IMR-90 (cell line): ENCODE results near the gene DNM3. TPM values are rescaled to one million over a fixed set of nuclear protein-coding genes. Genes with fewer than 3 reads are reported as not detected.

Source experiments
- ATAC-seq: fragments of 200-7000 bp; cut with Tn5 transposase; 2 replicates; pipeline ENCODE4 v1.9.1; 2020; ENCODE audit warnings: low read depth, mild to moderate bottlenecking, moderate library complexity
- BruUV-seq: library from RNA; stranded (reverse); fragments of 400-500 nt; replicated peaks from 2 replicates; lab custom pipeline; 2021; lab: Mats Ljungman, UMichigan
- CTCF ChIA-PET: fragments of 300-600 bp; formaldehyde crosslinking; extraction: SDS; loops from one replicate; lab custom pipeline; 2021; ENCODE audit warnings: antibody characterized with exemption; lab: Yijun Ruan, JAX
- POLR2A ChIA-PET: fragments of 300-600 bp; sonication (Branson Sonifier 250); formaldehyde crosslinking; loops from one replicate; lab custom pipeline; 2022; ENCODE audit warnings: antibody characterized with exemption; ENCODE audit not compliant: unreplicated experiment; lab: Charles Lee
- DNase-seq: peaks from one replicate; pipeline ENCODE4 v3.0.0; 2013
- H2AFZ ChIP-seq: replicated peaks from 2 replicates; pipeline ENCODE3; 2013; ENCODE audit warnings: low read length, mild to moderate bottlenecking; ENCODE audit not compliant: poor library complexity
- H2AK5ac ChIP-seq: 2 replicates; pipeline ENCODE4 v1.6.1; 2013; ENCODE audit warnings: low read depth, low read length, inconsistent platforms
- H2AK9ac ChIP-seq: replicated peaks from 2 replicates; pipeline ENCODE3; 2013; ENCODE audit warnings: mild to moderate bottlenecking, low read depth, low read length, moderate library complexity; ENCODE audit not compliant: poor library complexity
- H2BK120ac ChIP-seq: 2 replicates; pipeline ENCODE4 v1.6.1; 2013; ENCODE audit warnings: low read depth, low read length, inconsistent platforms
- H2BK15ac ChIP-seq: 3 replicates; pipeline ENCODE4 v1.6.1; 2013; ENCODE audit warnings: low read depth, low read length, inconsistent platforms
- H2BK20ac ChIP-seq: 2 replicates; pipeline ENCODE4 v1.6.1; 2013; ENCODE audit warnings: low read depth, mild to moderate bottlenecking, inconsistent platforms, low read length, moderate library complexity
- H2BK5ac ChIP-seq: 2 replicates; pipeline ENCODE4 v1.6.1; 2013; ENCODE audit warnings: mild to moderate bottlenecking, low read depth, low read length, inconsistent platforms; ENCODE audit not compliant: poor library complexity, severe bottlenecking
- H3K14ac ChIP-seq: replicated peaks from 2 replicates; pipeline ENCODE4 v1.6.1; 2013; ENCODE audit warnings: low read depth, low read length, inconsistent platforms
- H3K18ac ChIP-seq: 2 replicates; pipeline ENCODE4 v1.6.1; 2013; ENCODE audit warnings: low read depth, low read length, control low read depth
- H3K23ac ChIP-seq: 2 replicates; pipeline ENCODE4 v1.6.1; 2013; ENCODE audit warnings: low read depth, low read length, inconsistent platforms
- H3K27ac ChIP-seq: 2 replicates; pipeline ENCODE4 v1.5.1; 2013; ENCODE audit warnings: mild to moderate bottlenecking, control low read depth, low read length; ENCODE audit not compliant: insufficient read depth
- H3K27me3 ChIP-seq: 2 replicates; pipeline ENCODE4 v1.6.1; 2013; ENCODE audit warnings: low read length; ENCODE audit not compliant: control insufficient read depth, insufficient read depth
- H3K36me3 ChIP-seq: 2 replicates; pipeline ENCODE4 v1.6.1; 2013; ENCODE audit warnings: low read length, mixed read lengths; ENCODE audit not compliant: control insufficient read depth, insufficient read depth
- H3K4ac ChIP-seq: 2 replicates; pipeline ENCODE4 v1.6.1; 2013; ENCODE audit warnings: low read depth, low read length, inconsistent platforms
- H3K4me1 ChIP-seq: 2 replicates; pipeline ENCODE4 v1.6.1; 2013; ENCODE audit warnings: low read length, mixed read lengths; ENCODE audit not compliant: control insufficient read depth, insufficient read depth
- H3K4me2 ChIP-seq: 2 replicates; pipeline ENCODE4 v1.6.1; 2013; ENCODE audit warnings: low read depth, mild to moderate bottlenecking, control low read depth, low read length, moderate library complexity
- H3K4me3 ChIP-seq: 2 replicates; pipeline ENCODE4 v1.5.1; 2013; ENCODE audit warnings: low read depth, mild to moderate bottlenecking, control low read depth, low read length, moderate library complexity; ENCODE audit not compliant: insufficient read depth
- H3K56ac ChIP-seq: 2 replicates; pipeline ENCODE4 v1.6.1; 2013; ENCODE audit warnings: low read length, inconsistent platforms; ENCODE audit not compliant: insufficient read depth; ENCODE audit errors: extremely low read depth
- H3K79me1 ChIP-seq, 2 experiments: 2 replicates each; pipeline ENCODE4 v1.6.1; 2013; ENCODE audit warnings: low read length in 2 of 2, inconsistent platforms in 1 of 2, low read depth in 1 of 2
- H3K9ac ChIP-seq: 2 replicates; pipeline ENCODE4 v1.6.1; 2013; ENCODE audit warnings: low read depth, low read length, control low read depth
- H3K9me1 ChIP-seq: 2 replicates; pipeline ENCODE4 v1.6.1; 2013; ENCODE audit warnings: low read length, inconsistent platforms; ENCODE audit not compliant: insufficient read depth
- H3K9me3 ChIP-seq: 2 replicates; pipeline ENCODE4 v1.6.1; 2013; ENCODE audit warnings: low read length; ENCODE audit not compliant: control insufficient read depth, insufficient read depth
- H4K20me1 ChIP-seq: 2 replicates; pipeline ENCODE4 v1.6.1; 2013; ENCODE audit warnings: low read length, inconsistent platforms; ENCODE audit not compliant: insufficient read depth
- H4K5ac ChIP-seq: 2 replicates; pipeline ENCODE4 v1.6.1; 2013; ENCODE audit warnings: mild to moderate bottlenecking, low read depth, low read length, control low read depth
- H4K8ac ChIP-seq, 2 experiments: 2 replicates each; pipeline ENCODE4 v1.6.1; 2013; ENCODE audit warnings: low read depth in 2 of 2, low read length in 2 of 2, control low read depth in 1 of 2, inconsistent platforms in 1 of 2
- H4K91ac ChIP-seq: 2 replicates; pipeline ENCODE4 v1.6.1; 2013; ENCODE audit warnings: low read depth, low read length, inconsistent platforms; ENCODE audit not compliant: insufficient read depth
- BHLHE40 ChIP-seq: fragments of 150-350 bp; IDR thresholded peaks from 2 replicates; pipeline ENCODE4 v1.6.1; 2016; ENCODE audit warnings: mild to moderate bottlenecking, low read depth, low read length
- CEBPB ChIP-seq: IDR thresholded peaks from 2 replicates; pipeline ENCODE4 v1.6.1; 2012; ENCODE audit warnings: low read depth, low read length, improper control_type of control experiment
- CHD1 ChIP-seq: IDR thresholded peaks from 2 replicates; pipeline ENCODE4 v1.6.1; 2012; ENCODE audit warnings: low read depth, low read length, improper control_type of control experiment
- ELK1 ChIP-seq: fragments of 150-350 bp; IDR thresholded peaks from 2 replicates; pipeline ENCODE4 v1.6.1; 2016; ENCODE audit warnings: low read depth, mild to moderate bottlenecking, low read length, moderate library complexity, borderline replicate concordance
- FOS ChIP-seq: fragments of 150-350 bp; IDR thresholded peaks from 2 replicates; pipeline ENCODE4 v1.6.1; 2016; ENCODE audit warnings: low read depth, low read length
- MAFK ChIP-seq: IDR thresholded peaks from 2 replicates; pipeline ENCODE4 v1.6.1; 2012; ENCODE audit warnings: low read depth, low read length, improper control_type of control experiment
- MAZ ChIP-seq: IDR thresholded peaks from 2 replicates; pipeline ENCODE4 v1.6.1; 2012; ENCODE audit warnings: low read depth, mild to moderate bottlenecking, low read length, improper control_type of control experiment, moderate library complexity, borderline replicate concordance
- MXI1 ChIP-seq: IDR thresholded peaks from 2 replicates; pipeline ENCODE4 v1.6.1; 2012; ENCODE audit warnings: low read depth, mild to moderate bottlenecking, low read length, moderate library complexity, borderline replicate concordance
- NFE2L2 ChIP-seq: fragments of 150-350 bp; IDR thresholded peaks from 2 replicates; pipeline ENCODE4 v1.6.1; 2016; ENCODE audit warnings: low read depth, mild to moderate bottlenecking, low read length
- POLR2A ChIP-seq: IDR thresholded peaks from 2 replicates; pipeline ENCODE4 v1.6.1; 2012; ENCODE audit warnings: mild to moderate bottlenecking, low read depth, low read length
- RAD21 ChIP-seq: IDR thresholded peaks from 2 replicates; pipeline ENCODE4 v1.6.1; 2012; ENCODE audit warnings: low read length, improper control_type of control experiment
- RCOR1 ChIP-seq: IDR thresholded peaks from 2 replicates; pipeline ENCODE4 v1.6.1; 2012; ENCODE audit warnings: mild to moderate bottlenecking, low read length, improper control_type of control experiment; ENCODE audit not compliant: insufficient replicate concordance
- SMC3 ChIP-seq: fragments of 150-350 bp; IDR thresholded peaks from 2 replicates; pipeline ENCODE4 v1.6.1; 2016; ENCODE audit warnings: low read depth, mild to moderate bottlenecking, antibody characterized with exemption, low read length, moderate library complexity
- dilution Hi-C: fragments of 300-500 bp; cut with HindIII; formaldehyde crosslinking; loops from one replicate; pipeline ENCODE4 v1.14.3; 2018; ENCODE audit warnings: low sequenced_read_pairs; ENCODE audit not compliant: unreplicated experiment
- in situ Hi-C: fragments of 300-500 bp; cut with MboI; formaldehyde crosslinking; loops from 3 replicates; pipeline ENCODE4 v1.14.3; 2019; ENCODE audit warnings: low sequenced_read_pairs, inconsistent platforms, mixed read lengths
- intact Hi-C: fragments of 100-400 bp; cut with micrococcal nuclease; formaldehyde crosslinking; loops from 2 replicates; pipeline ENCODE4 v1.10.0; 2022
- polyA plus RNA-seq, 3 experiments: library from polyadenylated mRNA; depleted of rRNA; stranded (reverse); fragments of >200 nt; gene quantifications; 2 replicates each; pipeline ENCODE4 v1.2.3, GENCODE V29; 2012; ENCODE audit warnings: low replicate concordance in 1 of 3
- total RNA-seq: library from RNA; depleted of rRNA; stranded (reverse); fragments of >200 nt; gene quantifications from 2 replicates; pipeline ENCODE4 v1.2.3, GENCODE V29; 2012
- TF ChIP-seq, protein P1 (sequence below): conservative IDR thresholded peaks from 2 replicates; pipeline ENCODE4 v1.5.1; 2012; ENCODE audit warnings: mild to moderate bottlenecking, low read depth, low read length, improper control_type of control experiment
- TF ChIP-seq, protein P2 (sequence below): fragments of 150-350 bp; IDR thresholded peaks from 2 replicates; pipeline ENCODE4 v1.6.1; 2017; ENCODE audit warnings: mild to moderate bottlenecking, antibody characterized with exemption, low read length, low read depth

DNM3 gene
- total and polyA plus RNA-seq, 2 of the 4 experiments (the other 2 are of a cell fraction) = 0.36 TPM

DNA sequence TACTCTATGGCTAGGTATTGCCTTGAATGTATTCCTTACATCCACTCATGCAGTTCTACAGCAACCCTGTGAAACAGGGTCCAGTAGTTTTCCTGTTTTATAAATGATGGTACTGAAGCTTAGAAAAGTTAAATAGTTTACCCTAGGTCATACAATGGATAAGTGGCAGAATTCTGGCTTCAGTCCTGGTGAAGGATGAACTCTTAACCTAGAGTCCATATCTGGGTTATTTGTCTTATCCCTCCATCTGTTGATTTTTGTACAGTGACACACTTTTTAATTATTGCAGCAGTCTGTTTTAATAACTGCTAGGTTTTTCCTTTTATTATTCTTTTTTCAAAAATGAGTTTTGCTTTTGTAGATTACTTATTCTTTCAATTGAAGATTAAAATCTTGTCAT, 263.9 kb downstream of the DNM3 start:
- no peak overlapping the region for H2AK9ac ChIP-seq
- H3K9ac ChIP-seq = no peak overlapping the region
- H3K9me3 ChIP-seq = no peaks in the 10 kb centered on the region
- no peak overlapping the region for H4K5ac ChIP-seq
- H3K23ac ChIP-seq = no peak overlapping the region
- no peak overlapping the region for H3K27ac ChIP-seq
- H3K79me1 ChIP-seq = no peaks in the 10 kb centered on the region
- H3K18ac ChIP-seq = no peak overlapping the region
- no peak overlapping the region for H2AK5ac ChIP-seq
- dilution Hi-C loops (no loop called here), in situ Hi-C loops (no loop called here), intact Hi-C loops (no loop called here)
- no peak overlapping the region for H4K91ac ChIP-seq
- no peak overlapping the region for H3K14ac ChIP-seq
- no peak for TF ChIP-seq MAZ
- TF ChIP-seq, protein P1, sequence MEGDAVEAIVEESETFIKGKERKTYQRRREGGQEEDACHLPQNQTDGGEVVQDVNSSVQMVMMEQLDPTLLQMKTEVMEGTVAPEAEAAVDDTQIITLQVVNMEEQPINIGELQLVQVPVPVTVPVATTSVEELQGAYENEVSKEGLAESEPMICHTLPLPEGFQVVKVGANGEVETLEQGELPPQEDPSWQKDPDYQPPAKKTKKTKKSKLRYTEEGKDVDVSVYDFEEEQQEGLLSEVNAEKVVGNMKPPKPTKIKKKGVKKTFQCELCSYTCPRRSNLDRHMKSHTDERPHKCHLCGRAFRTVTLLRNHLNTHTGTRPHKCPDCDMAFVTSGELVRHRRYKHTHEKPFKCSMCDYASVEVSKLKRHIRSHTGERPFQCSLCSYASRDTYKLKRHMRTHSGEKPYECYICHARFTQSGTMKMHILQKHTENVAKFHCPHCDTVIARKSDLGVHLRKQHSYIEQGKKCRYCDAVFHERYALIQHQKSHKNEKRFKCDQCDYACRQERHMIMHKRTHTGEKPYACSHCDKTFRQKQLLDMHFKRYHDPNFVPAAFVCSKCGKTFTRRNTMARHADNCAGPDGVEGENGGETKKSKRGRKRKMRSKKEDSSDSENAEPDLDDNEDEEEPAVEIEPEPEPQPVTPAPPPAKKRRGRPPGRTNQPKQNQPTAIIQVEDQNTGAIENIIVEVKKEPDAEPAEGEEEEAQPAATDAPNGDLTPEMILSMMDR = no peak
- TF ChIP-seq SMC3 = no peak
- TF ChIP-seq, protein P2, sequence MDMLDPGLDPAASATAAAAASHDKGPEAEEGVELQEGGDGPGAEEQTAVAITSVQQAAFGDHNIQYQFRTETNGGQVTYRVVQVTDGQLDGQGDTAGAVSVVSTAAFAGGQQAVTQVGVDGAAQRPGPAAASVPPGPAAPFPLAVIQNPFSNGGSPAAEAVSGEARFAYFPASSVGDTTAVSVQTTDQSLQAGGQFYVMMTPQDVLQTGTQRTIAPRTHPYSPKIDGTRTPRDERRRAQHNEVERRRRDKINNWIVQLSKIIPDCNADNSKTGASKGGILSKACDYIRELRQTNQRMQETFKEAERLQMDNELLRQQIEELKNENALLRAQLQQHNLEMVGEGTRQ = no peak
- no peak for TF ChIP-seq FOS
- TF ChIP-seq MXI1 = no peak
- TF ChIP-seq NFE2L2 = no peak
- no peak for TF ChIP-seq RCOR1
- no peak for TF ChIP-seq MAFK
- no peak for TF ChIP-seq CHD1
- no peak for TF ChIP-seq POLR2A
- TF ChIP-seq CEBPB = no peak
- TF ChIP-seq ELK1 = no peak
- no peak for TF ChIP-seq BHLHE40
- no peak for TF ChIP-seq RAD21
- H4K8ac ChIP-seq = no peak overlapping the region
- no peak overlapping the region for H2BK20ac ChIP-seq
- no peaks in the 10 kb centered on the region for H3K9me1 ChIP-seq
- CTCF ChIA-PET = no interaction called here
- no peaks in the 10 kb centered on the region for H3K4me1 ChIP-seq
- H4K20me1 ChIP-seq = no peaks in the 10 kb centered on the region
- H3K56ac ChIP-seq = no peak overlapping the region
- H3K4ac ChIP-seq = no peak overlapping the region
- H2BK120ac ChIP-seq = no peak overlapping the region
- no peak overlapping the region for H3K4me3 ChIP-seq
- DNase-seq = no peak
- H2BK15ac ChIP-seq = no peak overlapping the region
- BruUV-seq = no TSS peak
- no peak overlapping the region for H2BK5ac ChIP-seq
- H3K27me3 ChIP-seq = no peaks in the 10 kb centered on the region
- POLR2A ChIA-PET = no interaction called here
- no peak overlapping the region for H2AFZ ChIP-seq
- H3K36me3 ChIP-seq = no peaks in the 10 kb centered on the region
- ATAC-seq = no peak
- no peak overlapping the region for H3K4me2 ChIP-seq
